ENCODE results near the gene OSBPL5. TPM values are rescaled to one million over a fixed set of nuclear protein-coding genes. Genes with fewer than 3 reads are reported as not detected.

Gene OSBPL5
- polyA plus RNA-seq, 2 of the 4 experiments (the other 2 are of a cell fraction), result 1.6 to 4.6 TPM

DNA sequence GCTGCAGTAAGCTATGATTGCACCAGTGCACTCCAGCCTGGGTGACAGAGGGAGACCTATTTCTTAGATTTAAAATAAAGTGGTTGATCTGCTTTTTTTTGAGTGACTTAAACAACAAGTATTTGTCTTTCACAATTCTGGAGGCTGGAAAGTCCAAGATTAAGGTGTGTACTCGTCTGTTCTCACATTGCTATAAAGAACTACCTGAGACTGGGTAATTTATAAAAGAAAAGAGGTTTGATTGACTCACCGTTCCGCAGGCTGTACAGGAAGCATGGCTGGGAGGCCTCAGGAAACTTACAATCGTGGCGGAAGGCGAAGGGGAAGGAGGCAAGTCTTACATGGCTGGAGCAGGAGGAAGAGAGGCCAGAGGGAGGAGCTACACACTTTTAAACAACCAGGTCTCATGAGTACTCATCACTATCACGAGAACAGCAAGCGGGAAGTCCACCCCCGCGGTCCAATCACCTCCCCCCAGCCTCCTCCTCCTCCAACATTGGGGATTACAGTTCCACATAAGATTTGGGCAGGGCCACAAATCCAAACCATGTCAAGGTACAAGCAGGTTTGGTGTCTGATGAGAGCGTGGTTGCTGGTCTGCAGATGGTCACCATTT, 19.7 kb upstream of the OSBPL5 start:
- no peak for DNase-seq (ENCODE audit: low read depth in 1 of 2, low spot score in 1 of 2)
- Histone ChIP-seq H3K9me3 (no peaks in the 10 kb centered on the region; the same call in 2 of the 3 replicates), H3K27ac (no peak overlapping the region), H3K4me2 (no peak overlapping the region), H3K4me1 (no peaks in the 10 kb centered on the region), H3K4me3 (no peak overlapping the region)
- ATAC-seq, result no peak
- ChIA-PET POLR2A (no interaction called here), CTCF (interaction anchor here (1.2 kb wide), 1 partner anchor 22 kb away, joined by 3 read pairs; no protein-coding TSS in a partner anchor)
- 51% methylated on average over 11 of the region's 11 CpGs for WGBS (ENCODE audit: missing lambda C conversion rate)
- FAIRE-seq, result no peak
- TF ChIP-seq FOXS1 (CRISPR knock-in tag; IDR thresholded peaks at IDR 0.05) (no peak), HES2 (IDR thresholded peaks at IDR 0.05) (no peak), ESRRA (IDR thresholded peaks at IDR 0.05; ENCODE audit: borderline replicate concordance, low read length) (no peak), SMC3 (IDR thresholded peaks at IDR 0.05) (no peak)
- TF ChIP-seq, protein P1, sequence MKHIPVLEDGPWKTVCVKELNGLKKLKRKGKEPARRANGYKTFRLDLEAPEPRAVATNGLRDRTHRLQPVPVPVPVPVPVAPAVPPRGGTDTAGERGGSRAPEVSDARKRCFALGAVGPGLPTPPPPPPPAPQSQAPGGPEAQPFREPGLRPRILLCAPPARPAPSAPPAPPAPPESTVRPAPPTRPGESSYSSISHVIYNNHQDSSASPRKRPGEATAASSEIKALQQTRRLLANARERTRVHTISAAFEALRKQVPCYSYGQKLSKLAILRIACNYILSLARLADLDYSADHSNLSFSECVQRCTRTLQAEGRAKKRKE (CRISPR knock-in tag; IDR thresholded peaks at IDR 0.05; ENCODE audit: low read depth), result no peak

GRCh38 chr11:3183523-3183922, 18.4 kb upstream of the OSBPL5 start:
- no peak overlapping the region for H3K4me2 ChIP-seq
- H3K27ac ChIP-seq, result no peak overlapping the region
- ATAC-seq (no peak), FAIRE-seq (no peak), DNase-seq (ENCODE audit: low read depth in 1 of 2, low spot score in 1 of 2) (no peak)
- no peak overlapping the region for H3K4me3 ChIP-seq
- no peaks in the 10 kb centered on the region; the same call in 2 of the 3 replicates for H3K9me3 ChIP-seq
- 68% methylated on average over 6 of the region's 6 CpGs for WGBS (ENCODE audit: missing lambda C conversion rate)
- ChIA-PET CTCF (interaction anchor here (1.9 kb wide), 1 partner anchor 146 kb away, joined by 4 read pairs; no protein-coding TSS in a partner anchor), POLR2A (no interaction called here)
- H3K4me1 ChIP-seq, result no peaks in the 10 kb centered on the region
- TF ChIP-seq HEYL (CRISPR knock-in tag; IDR thresholded peaks at IDR 0.05) (no peak), HOXB13 (CRISPR knock-in tag; IDR thresholded peaks at IDR 0.05; ENCODE audit: low read depth) (no peak), SMC3 (IDR thresholded peaks at IDR 0.05) (no peak), POLR2AphosphoS2 (conservative IDR thresholded peaks at IDR 0.05; ENCODE audit: low read length) (no peak), CBX8 (IDR thresholded peaks at IDR 0.05) (no peak), FOSB (CRISPR knock-in tag; IDR thresholded peaks at IDR 0.05) (no peak), ZNF302 (CRISPR knock-in tag; IDR thresholded peaks at IDR 0.05) (no peak), BHLHE40 (IDR thresholded peaks at IDR 0.05; ENCODE audit: low read depth, low read length) (no peak)
- TF ChIP-seq, protein P2, sequence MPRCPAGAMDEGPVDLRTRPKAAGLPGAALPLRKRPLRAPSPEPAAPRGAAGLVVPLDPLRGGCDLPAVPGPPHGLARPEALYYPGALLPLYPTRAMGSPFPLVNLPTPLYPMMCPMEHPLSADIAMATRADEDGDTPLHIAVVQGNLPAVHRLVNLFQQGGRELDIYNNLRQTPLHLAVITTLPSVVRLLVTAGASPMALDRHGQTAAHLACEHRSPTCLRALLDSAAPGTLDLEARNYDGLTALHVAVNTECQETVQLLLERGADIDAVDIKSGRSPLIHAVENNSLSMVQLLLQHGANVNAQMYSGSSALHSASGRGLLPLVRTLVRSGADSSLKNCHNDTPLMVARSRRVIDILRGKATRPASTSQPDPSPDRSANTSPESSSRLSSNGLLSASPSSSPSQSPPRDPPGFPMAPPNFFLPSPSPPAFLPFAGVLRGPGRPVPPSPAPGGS (IDR thresholded peaks at IDR 0.05), result no peak

- CTCF ChIA-PET, result interaction anchor here (0.6 to 1.9 kb wide), 3 partner anchors 15 to 145 kb away, joined by 3 to 4 read pairs (median 3); no protein-coding TSS in a partner anchor
- TF ChIP-seq RFX5 (IDR thresholded peaks at IDR 0.05), result no peak
- no peak for TF ChIP-seq KDM5A (IDR thresholded peaks at IDR 0.05)
- TF ChIP-seq HDAC2 (IDR thresholded peaks at IDR 0.05), result no peak
- TF ChIP-seq RNF2 (IDR thresholded peaks at IDR 0.05; ENCODE audit: borderline replicate concordance, low read depth), result no peak
- TF ChIP-seq, protein P3, sequence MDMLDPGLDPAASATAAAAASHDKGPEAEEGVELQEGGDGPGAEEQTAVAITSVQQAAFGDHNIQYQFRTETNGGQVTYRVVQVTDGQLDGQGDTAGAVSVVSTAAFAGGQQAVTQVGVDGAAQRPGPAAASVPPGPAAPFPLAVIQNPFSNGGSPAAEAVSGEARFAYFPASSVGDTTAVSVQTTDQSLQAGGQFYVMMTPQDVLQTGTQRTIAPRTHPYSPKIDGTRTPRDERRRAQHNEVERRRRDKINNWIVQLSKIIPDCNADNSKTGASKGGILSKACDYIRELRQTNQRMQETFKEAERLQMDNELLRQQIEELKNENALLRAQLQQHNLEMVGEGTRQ (IDR thresholded peaks at IDR 0.05), result no peak
- TF ChIP-seq SMC3 (IDR thresholded peaks at IDR 0.05), result no peak
- no peak for TF ChIP-seq ESRRA (IDR thresholded peaks at IDR 0.05; ENCODE audit: borderline replicate concordance, low read length)
- TF ChIP-seq BHLHE40 (IDR thresholded peaks at IDR 0.05; ENCODE audit: low read depth, low read length), result no peak
- Histone ChIP-seq H3K9me3 (peaks cover 6% of the 10 kb centered on the region; the same call in 2 of the 3 replicates), H3K27ac (no peak overlapping the region), H3K4me1 (no peaks in the 10 kb centered on the region), H3K4me3 (no peak overlapping the region), H3K4me2 (no peak overlapping the region)
- DNase-seq (ENCODE audit: low read depth in 1 of 2, low spot score in 1 of 2) (no peak), FAIRE-seq (no peak), ATAC-seq (no peak)
- POLR2A ChIA-PET, result no interaction called here
- WGBS (ENCODE audit: missing lambda C conversion rate), result 49% methylated on average over 3 of the region's 4 CpGs
Observed at GRCh38 chr11:3182462-3182852, 17.3 kb upstream of the OSBPL5 start.
